ENCODE results near the gene TPPP.
"Not testable (repeated sequence)": the region's sequence is repeated elsewhere in the genome, so short reads cannot be mapped to it uniquely, and the experiment has no call there.

TPPP gene

GRCh38 chr5:645421-645820 is 47.7 kb downstream of the TPPP start:
- DNase-seq (ENCODE audit: low read depth), result no peak

- DNase-seq (ENCODE audit: low read depth), result no peak
These were observed 48.2 kb downstream of the TPPP start for GRCh38 chr5:644971-645370.

GRCh38 chr5:644509-644908 is 48.6 kb downstream of the TPPP start:
- DNase-seq (ENCODE audit: low read depth), result no peak

- no peak for DNase-seq (ENCODE audit: low read depth)
These were observed 49.3 kb downstream of the TPPP start for GRCh38 chr5:643811-644271.

- no peak for DNase-seq (ENCODE audit: low read depth)
These were observed 49.8 kb downstream of the TPPP start for GRCh38 chr5:643351-643801.

GRCh38 chr5:642481-642880 is 50.7 kb downstream of the TPPP start:
- DNase-seq (ENCODE audit: low read depth), result no peak

GRCh38 chr5:641331-641765 is 51.8 kb downstream of the TPPP start:
- no peak for DNase-seq (ENCODE audit: low read depth)

- DNase-seq (ENCODE audit: low read depth), result no peak
These were observed 52.5 kb downstream of the TPPP start for GRCh38 chr5:640461-641330.

GRCh38 chr5:639584-640213 is 53.5 kb downstream of the TPPP start:
- no peak for DNase-seq (ENCODE audit: low read depth)

- no peak for DNase-seq (ENCODE audit: low read depth)
These were observed 54.0 kb downstream of the TPPP start for GRCh38 chr5:639253-639530.

- no peak for DNase-seq (ENCODE audit: low read depth)
These were observed 54.5 kb downstream of the TPPP start for GRCh38 chr5:638501-639252.

- DNase-seq (ENCODE audit: low read depth), result no peak
These were observed 55.3 kb downstream of the TPPP start for GRCh38 chr5:637581-638450.

- DNase-seq (ENCODE audit: low read depth), result no peak
These were observed 56.2 kb downstream of the TPPP start for GRCh38 chr5:636951-637350.

GRCh38 chr5:635306-636055 is 57.7 kb downstream of the TPPP start:
- no peak for DNase-seq (ENCODE audit: low read depth)

- DNase-seq (ENCODE audit: low read depth), result no peak
These were observed 59.0 kb downstream of the TPPP start for GRCh38 chr5:634191-634590.

GRCh38 chr5:633501-633955 is 59.6 kb downstream of the TPPP start:
- peak; percentile 41 for DNase-seq (ENCODE audit: low read depth)

- DNase-seq (ENCODE audit: low read depth), result not testable (repeated sequence)
These were observed 64.6 kb downstream of the TPPP start for GRCh38 chr5:628351-629205.

GRCh38 chr5:627840-628239 is 65.3 kb downstream of the TPPP start:
- DNase-seq (ENCODE audit: low read depth), result no peak

GRCh38 chr5:626850-627249 is 66.3 kb downstream of the TPPP start:
- DNase-seq (ENCODE audit: low read depth), result no peak

- DNase-seq (ENCODE audit: low read depth), result no peak
These were observed 67.6 kb downstream of the TPPP start for GRCh38 chr5:625516-625915.
